ENCODE measurements around the gene EVL.

EVL gene

DNA sequence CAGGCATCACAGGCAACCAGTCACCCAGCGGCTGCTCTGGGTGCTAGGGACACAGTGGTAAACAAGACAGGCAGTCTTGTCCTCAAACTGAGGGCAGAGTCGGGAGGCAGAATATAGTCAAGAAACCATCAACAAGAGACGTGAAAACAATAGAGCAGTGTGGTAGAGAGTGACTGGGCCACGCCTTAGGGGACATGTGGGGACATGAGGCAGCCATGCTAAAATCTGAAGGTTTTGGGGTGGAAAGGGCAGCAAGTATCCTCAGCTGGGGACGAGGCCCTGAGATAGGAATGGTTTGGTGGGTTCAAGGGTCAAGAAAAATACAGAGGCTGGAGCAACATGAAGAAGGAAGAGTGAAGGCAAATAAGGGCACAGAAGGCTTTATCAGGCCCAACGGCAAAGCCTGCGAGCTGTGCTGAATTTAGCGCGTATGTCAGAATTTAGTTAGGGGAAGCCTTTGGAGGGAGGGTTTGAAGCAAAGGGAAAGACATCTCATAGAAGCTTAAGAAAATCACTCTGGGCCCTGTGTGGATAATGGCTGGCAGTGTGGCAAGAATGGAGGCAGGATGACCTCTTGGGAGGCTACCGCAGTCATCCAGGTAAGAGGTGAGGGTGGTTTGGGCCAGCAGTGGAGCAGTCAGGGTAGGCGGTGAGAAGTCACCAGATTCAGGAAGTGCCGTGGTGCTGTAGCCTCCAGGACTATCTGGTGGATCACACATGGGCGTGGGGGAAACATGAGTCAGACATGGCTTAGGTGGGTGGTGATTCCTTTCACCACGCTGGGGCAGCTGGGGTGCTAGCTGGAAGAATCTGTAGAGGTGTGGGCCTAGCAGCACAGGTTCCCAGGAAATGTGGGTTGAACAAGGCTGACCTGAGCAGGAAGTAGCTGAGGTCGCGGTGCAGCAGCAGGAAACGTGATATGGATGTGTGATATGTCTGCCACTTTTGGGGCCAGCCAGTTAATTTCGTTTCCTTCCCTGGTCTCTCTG lies 3.0 kb downstream of the EVL start:
- DNase-seq: no peak

DNA sequence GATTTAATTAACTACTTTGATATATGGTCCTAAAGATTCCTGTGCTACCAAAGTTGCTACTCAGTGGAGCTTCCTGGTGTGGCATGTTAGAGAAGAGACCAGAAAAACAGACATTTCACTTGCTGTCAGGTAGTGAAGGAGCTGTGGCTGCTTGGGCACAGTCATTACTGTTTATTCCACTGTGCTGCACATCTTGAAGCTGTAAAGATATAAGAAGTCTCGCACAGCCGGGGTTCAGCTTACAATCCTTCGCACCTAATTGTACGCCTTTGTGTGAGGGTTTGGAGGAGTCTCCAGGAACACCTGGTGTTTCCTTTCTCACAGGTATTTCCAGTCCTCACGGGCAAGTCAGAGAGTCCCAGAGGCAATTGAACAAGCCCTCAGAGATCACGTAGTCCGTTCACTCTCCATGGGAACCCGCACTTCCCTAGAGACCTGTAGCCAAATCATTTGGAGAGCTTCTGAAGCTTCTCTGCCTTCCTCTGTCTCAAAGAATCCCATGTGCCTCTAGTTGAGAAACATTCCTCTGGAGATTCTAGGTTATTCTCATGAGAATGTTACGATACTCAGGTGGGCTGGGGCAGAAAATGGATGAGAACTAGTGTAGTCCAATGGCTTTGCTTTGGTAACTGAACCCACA lies 4.1 kb downstream of the EVL start:
- no peak for DNase-seq

- DNase-seq: no peak
These were observed 5.1 kb downstream of the EVL start for GRCh38 chr14:100070310-100070709.

GRCh38 chr14:100071545-100071944 lies 6.3 kb downstream of the EVL start:
- DNase-seq: no peak

DNA sequence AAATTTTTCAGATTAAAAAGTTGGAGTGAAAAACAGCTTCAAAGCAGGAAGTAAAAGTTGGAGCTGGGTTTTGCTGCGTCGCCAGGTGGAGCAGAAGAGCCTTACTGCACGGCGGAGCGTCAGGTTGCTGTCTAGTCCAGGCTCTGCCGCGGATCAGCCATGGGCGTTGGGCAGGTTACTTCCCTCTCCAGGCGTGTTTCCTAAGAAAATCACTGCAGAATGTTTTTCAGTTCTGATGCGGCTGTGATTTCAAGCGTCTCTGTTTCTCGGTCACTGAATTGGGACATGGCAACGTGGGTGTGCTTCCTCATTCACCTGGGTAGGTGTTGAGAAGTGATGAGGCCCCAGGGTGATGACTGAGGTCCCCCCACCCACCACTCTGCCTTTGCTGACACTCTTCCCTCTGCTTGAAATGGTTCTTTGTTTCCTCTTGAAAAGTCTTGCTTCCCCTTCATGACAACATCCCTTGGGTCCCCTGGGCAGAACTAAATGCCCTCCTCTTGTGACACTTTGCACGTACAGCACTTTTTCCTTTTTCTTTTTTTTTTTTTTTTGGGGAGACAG lies 7.6 kb downstream of the EVL start:
- no peak for DNase-seq

DNA sequence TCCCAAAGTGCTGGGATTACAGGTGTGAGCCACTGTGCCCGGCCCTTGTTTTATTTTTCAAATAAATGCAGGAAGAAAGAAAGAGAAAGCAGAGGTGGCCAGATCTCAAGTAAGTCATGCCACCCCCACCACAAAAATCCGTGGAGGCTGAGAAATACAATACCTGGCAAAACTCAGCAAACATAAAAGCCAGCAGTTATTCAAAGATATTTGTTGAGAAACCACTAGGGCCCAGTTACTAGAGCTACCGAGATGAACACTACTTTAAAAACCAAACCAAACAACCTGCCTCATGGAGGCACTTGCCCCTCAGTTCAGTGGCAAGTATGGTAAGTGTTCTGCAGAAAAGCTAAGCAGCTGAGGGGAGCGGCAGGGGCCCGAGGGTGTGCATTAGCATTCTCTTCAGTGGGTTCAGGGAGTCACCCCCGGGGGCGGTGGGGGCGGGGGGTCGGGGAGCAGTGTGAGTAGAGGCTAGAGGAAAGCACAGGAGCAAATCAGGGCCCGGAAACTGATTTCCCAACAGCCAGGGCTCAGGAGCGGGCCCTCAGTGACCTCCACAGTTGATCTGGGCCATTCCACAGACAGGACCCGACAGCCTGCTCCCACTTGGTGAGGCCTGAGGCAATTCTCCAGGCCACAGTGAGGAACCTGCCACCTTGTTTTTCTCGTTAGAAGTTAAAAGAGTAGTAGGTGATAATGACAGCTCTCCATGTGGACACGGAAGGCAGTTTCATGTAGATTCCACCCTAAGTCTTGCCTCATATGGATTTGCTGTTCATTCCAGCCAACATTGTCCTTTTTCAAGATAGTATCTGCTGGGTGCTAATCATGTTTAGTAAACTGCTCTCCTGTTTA lies 8.6 kb downstream of the EVL start:
- DNase-seq: no peak

GRCh38 chr14:100074431-100075100 lies 9.3 kb downstream of the EVL start:
- no peak for DNase-seq

GRCh38 chr14:100075681-100076080 lies 10.5 kb downstream of the EVL start:
- no peak for DNase-seq

DNA sequence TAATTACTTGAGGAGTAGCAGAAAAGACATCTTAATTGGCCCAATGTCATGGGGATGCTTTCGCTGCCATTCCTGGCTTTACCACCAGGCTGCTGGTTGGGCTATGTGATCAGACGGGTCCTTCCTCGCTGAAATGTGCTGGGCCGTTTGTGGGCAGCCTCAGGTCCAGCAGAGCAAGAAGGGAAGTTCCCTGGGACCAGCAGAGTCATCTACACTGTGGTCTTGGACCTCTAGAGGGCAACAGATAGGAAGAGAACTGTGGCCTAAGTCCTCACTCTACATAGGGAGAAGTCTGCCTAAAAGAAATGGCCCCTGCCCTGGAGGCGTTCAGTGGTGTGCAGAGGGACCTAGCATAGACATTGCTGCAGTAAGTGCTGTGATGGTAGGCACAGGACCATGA lies 10.9 kb downstream of the EVL start:
- DNase-seq: no peak

DNA sequence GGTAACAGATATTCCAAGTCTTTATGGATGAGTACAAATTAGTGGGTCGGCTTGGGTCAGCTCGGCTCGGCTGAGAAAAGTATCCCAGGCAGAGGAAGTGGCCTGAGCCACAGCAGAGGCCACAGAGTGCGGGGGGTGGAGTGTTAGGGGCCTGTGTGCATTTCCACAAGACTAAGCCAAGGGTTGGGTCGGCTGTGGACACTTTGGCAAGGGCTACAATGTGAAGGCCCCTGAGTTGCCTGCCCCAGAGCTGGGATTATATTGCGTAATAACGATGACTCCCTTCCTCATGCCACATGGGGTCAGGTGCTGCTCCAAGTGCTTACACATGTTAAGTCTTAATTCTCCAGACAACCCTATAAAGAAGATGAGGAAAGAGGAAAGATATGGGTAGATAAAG lies 11.4 kb downstream of the EVL start:
- no peak for DNase-seq

- no peak for DNase-seq
These were observed 12.2 kb downstream of the EVL start for GRCh38 chr14:100077441-100077840.

- no peak for DNase-seq
These were observed 13.1 kb downstream of the EVL start for GRCh38 chr14:100078216-100078803.

GRCh38 chr14:100078997-100079725 lies 13.9 kb downstream of the EVL start:
- DNase-seq: no peak

DNA sequence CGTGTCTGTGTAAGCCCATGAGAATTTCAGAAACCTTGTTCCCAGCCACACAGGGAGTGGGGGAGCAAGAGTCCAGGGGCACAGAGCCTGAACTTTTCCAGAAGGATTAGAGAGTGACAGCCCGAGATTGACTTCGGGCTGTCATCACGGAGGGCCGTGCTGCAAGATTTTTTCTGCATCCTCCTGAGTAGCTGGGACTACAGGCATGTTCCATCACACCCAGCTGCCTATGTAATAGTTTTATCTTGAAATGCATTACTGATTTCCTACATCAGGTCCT lies 14.4 kb downstream of the EVL start:
- DNase-seq: no peak

DNA sequence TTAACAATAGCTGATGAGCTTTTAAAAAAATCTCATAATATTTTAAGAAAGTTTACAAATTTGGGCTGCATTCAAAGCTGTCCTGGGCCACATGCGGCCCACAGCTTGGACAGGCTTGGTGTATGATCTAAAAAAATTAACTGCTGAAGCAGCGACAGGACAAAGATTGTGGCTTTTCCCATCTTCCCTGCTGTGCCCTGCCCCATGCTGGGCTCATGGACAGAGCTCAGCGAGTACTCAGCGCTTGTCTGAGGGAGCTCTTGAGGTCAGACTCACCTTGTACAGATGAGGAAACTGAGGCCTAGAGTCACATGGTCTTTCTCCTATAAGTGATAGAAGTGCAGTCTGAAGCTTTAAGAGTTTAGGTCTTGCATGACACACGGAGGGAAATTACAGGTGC lies 15.0 kb downstream of the EVL start:
- DNase-seq: no peak

DNA sequence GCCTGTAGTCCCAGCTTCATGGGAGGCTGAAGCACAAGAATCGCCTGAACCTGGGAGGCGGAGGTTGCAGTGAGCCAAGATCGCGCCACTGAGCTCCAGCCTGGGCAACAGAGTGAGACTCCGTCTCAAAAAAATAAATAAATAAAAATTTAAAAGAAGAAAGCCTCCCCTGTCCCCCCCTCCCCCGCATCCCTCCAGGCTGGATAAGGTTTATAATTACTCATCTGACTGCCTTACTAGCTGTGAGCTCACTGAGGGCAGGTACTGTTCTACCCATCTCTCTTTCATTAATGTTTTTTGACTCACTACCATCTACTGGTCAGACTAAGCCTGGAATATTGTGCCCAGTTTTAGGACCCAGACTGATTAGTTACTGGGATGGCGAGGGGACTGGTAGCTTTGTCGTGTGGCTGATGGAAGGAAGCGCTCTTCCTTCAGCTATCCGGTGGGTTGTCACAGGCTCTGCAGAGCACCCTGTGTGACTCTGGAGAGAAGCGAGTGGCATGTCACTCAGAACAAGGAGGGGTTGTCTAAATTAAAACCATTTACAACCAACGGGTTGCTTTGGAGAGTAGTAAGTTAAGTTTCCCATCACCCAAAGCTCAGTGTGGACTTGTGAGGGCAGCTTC lies 16.9 kb downstream of the EVL start:
- no peak for DNase-seq

- DNase-seq: no peak
These were observed 17.5 kb downstream of the EVL start for GRCh38 chr14:100082723-100083122.

DNA sequence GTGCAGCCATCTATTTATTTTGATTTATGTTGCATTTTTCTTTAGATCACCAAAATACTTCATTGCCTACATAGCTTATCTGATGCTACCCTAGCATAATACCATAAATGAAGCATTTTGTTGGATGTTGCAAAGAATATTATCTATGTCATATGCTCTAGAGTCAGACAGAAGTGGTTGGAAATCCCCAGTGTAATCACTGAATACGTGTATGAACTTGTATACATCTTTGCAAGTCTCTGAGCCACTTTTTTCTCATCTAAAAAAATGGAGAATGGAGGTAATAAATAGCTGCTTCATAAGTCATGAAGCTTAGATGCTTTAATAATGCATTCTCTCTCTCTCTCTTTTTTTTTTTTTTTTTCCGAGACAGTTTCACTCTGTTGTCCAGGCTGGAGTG lies 18.5 kb downstream of the EVL start:
- DNase-seq: no peak

DNA sequence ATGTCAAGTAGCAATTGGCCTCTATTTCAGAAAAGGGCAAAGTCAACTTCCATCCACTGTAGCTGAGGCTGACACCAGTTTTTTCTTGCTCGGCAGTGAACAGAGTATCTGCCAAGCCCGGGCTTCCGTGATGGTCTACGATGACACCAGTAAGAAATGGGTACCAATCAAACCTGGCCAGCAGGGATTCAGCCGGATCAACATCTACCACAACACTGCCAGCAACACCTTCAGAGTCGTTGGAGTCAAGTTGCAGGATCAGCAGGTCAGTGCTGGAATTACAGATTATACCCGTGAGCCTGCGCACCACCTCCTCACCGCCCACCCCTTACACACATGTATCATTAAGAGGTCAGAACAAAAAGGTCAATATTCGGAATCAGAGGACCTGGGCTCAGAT lies 19.4 kb downstream of the EVL start:
- DNase-seq: no peak

- no peak for DNase-seq
These were observed 20.2 kb downstream of the EVL start for GRCh38 chr14:100085462-100085861.

GRCh38 chr14:100086361-100086760 lies 21.1 kb downstream of the EVL start:
- no peak for DNase-seq
